Central memory CD4-positive, alpha-beta T cell (primary cell): ENCODE measurements around the gene GABARAPL2.
"Not testable (repeated sequence)": the region's sequence is repeated elsewhere in the genome, so short reads cannot be mapped to it uniquely, and the experiment has no call there.

Source experiments
- DNase-seq: peaks from one replicate; pipeline ENCODE4 v3.0.0; 2022

GABARAPL2 gene

DNA sequence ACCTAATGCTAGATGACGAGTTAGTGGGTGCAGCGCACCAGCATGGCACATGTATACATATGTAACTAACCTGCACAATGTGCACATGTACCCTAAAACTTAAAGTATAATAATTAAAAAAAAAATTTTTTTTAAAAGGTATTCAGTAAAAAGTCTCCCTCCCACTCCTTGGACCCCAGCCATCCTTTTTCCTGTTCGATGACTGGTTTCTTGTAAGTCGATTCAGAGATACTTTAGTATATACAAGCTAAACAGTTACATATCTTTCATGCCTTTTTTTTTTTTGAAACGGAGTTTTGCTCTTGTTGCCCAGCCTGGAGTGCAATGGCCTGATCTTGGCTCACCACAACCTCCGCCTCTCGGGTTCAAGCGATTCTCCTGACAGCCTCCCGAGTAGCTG, 25.7 kb downstream of the GABARAPL2 start:
- DNase-seq = not testable (repeated sequence)

DNA sequence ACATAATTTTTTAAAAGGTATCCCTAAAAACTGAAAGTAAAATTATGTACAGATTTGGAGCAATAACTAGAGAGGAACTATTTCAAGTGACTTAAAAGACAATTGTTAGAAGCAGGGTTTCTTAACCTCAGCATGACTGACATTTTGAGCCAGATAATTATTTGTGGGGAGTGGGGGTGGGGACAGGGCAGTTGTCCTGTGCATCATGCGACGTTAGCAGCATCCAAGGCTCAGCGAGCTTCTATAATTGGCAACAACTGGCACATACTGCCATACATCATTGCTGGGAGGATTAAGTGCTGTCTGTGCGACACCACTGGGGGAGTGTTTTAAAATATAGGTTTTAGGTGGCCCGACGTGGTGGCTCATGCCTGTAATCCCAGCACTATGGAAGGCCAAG, 27.1 kb downstream of the GABARAPL2 start:
- no peak for DNase-seq

DNA sequence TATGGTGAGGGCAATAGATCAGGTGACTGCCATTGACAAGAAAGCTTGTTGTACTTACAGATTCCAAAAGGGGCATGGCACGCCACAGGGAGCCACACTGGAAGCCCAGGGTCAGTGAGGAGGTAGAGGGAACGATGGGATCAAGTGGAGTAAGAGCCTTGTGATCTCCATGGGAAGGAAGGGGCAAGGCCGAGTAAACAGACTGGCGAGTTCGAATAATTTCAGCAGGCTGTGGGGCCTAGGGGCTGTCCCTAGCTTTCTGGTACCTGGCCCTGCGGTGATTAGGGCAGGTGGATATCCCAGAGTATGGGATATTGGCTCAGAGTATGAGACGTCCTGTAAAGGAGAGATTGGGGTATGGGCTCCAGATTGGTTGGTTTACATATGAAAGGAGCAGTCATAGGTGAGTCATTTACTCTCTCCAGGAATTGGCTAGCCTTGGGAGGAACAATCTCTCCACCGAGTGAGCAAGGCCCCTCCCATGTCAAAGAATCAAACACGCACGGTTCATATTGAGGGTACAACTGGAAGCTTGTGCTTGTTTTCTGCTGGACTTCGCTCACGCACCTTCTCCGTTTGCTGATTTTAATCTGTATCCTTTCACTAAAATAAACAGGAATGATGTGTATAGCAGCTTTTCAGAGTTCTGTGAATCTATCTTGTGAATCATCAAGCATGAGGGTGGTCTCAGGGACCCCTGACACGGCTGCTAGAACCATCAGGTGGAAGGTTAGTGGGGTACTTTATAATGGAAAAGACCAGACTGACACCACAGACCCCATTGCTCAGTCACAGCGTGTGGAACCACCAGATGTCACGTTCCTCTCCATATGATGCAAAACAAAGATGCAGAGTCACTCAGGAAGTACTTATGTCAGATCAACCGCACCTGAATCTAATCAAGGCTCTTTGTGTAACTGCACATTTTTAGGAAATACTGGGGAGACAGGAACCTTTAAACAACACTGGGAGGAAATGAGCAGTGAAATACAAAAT, 27.9 kb downstream of the GABARAPL2 start:
- DNase-seq = no peak

DNA sequence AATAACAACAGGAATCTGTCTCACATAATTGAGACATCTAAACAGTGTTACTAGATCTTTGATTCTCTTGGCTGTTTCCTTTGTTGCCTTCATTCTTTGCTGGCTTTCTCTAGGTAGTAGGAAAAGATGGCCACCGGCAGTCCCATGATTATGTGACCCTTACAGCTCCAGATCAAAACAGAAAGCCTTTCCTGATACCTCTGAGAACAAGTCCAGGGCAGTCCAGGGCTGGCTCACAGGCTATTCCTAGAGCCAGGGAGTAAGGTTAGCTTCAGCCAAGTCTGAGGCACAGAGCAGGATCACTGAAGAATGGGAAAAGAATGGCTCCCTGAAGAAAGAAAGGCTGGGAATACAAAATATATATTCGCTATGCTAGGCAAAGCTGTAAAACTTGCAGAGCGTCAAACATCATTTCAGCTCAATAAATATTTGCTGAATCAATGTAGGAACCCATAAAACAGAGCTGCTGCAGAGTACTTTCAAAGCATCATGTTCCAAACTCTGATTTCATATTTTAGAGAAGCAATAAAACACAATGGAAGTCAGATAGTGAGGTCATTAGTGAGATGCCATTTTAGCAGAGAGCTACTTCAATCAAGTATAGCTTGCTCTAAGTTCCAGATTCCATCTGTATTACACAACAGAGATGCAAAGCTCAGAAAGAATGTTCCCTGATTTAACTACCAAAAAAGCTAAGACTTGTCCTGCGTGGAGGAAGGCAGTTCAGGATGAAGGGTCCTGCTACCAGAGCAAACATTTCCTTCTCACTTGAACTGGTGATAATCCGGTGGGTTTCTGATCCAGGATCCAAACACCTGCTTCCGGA, 33.5 kb downstream of the GABARAPL2 start:
- DNase-seq = no peak

DNA sequence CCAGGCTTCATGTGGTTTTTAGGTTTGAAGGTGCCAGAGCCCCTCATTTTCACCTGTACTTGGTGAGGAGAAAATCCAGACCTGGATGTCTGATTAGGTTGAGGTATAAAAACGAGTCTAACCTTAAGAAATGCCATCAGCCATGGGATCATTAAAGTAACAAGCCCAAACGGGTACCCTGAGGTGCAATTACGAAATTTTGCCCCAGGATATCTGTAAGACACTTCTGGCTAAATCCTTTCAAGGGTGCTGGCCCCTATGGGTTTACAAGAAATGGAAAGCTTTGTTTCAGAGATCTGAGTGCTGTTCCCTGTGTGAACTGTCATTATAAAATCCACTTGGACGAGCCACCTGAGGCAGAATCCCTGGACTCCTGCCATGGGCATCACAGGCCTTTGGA, 37.1 kb downstream of the GABARAPL2 start:
- DNase-seq = no peak

DNA sequence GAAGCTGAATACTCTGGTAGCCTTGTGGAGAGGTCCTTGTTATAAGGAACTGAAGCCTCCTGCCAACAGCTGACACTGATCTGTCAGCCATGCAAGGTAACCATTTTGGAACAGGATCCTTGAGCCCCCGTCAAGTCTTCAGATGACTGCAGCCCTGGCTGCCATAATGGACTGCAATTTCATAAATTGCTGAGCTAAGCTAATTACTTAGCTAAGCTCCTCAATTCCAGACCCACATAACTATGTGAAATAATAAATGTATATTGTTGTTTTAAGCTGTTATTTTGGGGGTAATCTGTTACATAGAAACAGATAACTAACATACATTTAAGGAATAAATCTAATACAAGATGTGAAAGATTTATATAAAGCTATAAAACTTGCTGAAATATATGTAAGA, 40.3 kb downstream of the GABARAPL2 start:
- no peak for DNase-seq

DNA sequence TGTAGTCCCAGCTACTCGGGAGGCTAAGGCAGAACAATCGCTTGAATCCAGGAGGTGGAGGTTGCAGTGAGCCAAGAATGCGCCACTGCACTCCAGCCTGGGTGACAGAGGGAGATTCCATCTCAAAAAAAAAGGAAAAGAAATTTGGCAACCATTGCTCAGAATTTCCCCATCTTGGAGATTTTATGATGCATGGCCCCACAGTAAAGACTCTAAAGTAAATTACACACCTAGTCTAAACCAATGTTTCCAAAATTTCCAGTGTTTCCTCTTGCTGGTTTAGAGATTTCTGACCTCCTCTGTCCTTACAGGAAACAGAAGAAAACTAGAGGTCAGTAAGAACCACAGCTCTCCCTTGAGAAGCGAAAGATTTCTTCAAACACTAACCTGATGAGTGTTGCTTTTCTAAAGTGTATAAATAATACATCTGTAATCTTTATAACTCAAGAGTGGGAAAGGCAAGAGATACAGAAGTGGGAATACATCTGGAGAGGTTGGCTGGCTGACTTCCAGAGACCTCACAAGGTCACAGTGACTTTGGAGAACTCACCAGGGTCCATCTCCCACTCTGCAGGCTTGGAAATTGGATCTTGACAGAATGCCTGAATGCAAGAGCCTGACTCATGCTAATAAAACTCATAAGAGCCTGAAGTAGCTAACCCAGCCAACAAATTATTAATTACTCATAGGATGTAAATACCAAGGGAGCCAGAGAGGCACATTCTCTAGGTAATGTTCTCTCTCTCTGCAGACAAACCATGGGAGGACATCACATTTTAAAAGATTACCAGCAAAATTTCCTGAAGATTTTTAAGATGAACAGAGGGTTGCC, 48.1 kb downstream of the GABARAPL2 start:
- no peak for DNase-seq

DNA sequence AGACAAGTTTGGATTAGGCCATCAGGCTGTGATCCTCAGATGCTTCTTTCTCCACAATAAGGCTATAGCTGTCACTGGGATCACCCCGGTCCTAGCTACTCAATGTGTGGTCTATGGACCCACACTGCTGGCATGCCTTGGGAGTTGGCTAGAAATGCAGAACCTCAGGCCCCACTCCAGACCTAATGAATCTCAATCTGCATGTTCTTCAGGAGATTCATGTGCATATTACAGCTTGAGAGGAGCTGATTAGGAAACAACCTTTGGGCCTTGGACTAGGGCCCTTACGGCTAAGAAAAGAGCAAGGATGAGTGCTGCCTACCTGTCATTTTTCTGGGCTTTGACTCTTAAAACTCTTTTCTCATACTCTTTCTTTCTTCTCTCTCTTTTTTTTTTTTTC, 49.4 kb downstream of the GABARAPL2 start:
- DNase-seq = no peak

DNA sequence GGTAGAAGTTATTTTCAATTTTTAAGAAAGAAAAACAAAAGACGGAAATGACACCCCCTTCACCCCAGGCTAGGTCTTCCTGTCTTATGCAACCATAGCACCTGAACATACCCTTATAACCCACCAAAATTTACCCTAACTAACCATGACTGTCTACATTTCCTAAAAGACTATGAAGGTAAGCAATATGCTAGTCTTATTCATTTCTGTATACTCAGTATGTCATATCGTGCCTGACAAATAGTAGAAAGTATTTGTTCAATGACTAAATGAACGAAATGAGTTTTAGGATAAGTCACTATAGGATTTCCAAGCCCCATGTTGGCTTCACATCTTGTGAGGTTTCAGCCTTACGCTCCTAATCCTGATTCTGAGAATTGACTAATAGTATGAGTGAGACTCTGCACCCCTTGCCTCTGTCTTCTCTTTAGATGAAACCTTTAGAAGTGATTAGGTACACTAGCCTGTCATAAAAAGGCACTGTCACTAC, 50.4 kb downstream of the GABARAPL2 start:
- DNase-seq = peak; percentile 22

DNA sequence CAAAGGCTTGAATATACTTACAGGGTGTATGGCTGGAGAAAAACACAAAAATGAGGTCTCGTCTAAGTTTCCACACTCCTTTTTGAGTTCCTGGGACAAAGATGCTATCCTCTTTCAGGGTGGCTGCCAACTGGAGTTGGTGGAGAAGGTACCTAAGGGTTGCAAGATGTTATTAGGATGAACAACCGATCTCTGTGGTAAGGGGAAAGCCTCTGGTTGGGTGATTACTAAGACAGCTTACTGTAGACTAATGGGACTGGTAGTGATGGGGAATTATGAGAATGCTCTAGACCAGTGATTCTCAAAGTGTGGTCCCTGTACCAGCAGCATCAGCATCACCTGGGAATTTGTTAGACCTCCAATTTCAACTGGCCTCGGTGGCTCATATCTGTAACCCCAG, 50.9 kb downstream of the GABARAPL2 start:
- no peak for DNase-seq

DNA sequence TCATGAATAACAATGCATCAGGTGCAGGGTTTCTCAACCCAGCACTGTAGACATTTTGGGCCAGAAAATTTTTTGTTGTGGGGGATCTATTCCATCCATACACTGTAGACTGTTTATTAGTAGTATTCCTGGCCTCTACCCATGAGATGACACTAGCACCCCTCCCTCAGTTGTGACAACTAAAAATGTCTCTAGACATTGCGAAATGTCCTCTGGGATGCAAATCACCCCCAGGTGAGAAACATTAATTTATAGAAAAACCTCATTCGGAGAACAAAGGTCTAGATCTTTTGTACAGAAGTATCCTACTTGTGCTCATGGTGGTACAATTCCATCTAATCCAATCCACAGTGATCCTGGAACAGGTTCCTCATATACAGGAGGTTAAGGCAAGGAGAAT, 52.6 kb downstream of the GABARAPL2 start:
- no peak for DNase-seq

DNA sequence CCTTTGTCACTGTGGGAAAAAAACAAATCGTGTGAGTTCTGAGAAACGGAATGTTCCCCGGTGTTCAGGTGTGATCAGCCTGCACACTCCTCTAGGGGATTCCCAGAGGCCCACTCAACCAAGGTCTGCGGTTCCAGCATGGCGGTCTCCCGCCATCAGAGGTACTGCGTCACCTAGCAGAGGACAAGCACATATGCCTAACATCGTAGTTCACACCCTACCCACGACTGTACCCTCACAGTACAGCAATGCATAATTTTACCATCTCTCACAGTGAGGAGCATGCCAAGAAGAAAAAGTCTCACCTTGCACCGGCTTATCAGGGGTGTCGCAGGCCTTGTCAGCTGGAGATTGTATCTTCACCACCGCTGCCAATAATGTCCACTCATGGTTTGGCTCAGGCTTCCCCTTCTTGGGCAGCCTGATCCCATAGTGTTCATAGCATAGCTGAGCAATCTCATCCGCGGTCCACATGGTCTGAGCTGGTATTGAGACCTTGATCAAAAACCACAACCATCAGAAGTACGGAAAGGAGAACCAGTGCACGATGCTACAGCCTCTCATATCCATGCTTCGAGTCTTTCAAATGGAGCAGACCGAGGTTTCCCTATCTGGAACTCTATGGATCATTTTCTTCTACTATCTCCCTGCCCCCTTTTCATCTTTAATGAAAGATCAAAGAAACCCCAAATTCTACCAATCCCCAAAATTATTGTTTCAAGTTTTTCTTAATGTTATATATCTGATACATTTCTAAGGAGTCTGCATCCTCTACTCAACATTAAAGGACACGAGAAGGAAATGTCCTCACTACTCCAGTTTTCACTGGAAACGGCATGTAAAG, 54.4 kb downstream of the GABARAPL2 start:
- peak; percentile 65 for DNase-seq

DNA sequence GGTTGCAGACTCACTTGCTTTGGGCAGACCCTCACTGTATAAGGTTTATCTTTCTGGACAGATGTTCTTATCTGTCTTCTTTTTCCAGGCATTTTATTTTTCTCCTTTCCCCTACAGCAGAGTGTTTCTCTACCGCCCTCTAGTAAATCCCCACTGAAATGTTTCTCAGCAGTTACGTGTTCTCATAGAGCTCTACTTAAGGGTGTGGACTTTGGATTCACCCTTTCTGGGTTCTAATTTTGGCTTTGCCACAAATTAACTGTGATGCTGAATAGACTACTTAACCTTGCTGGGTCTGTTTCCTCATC, 54.9 kb downstream of the GABARAPL2 start:
- no peak for DNase-seq

DNA sequence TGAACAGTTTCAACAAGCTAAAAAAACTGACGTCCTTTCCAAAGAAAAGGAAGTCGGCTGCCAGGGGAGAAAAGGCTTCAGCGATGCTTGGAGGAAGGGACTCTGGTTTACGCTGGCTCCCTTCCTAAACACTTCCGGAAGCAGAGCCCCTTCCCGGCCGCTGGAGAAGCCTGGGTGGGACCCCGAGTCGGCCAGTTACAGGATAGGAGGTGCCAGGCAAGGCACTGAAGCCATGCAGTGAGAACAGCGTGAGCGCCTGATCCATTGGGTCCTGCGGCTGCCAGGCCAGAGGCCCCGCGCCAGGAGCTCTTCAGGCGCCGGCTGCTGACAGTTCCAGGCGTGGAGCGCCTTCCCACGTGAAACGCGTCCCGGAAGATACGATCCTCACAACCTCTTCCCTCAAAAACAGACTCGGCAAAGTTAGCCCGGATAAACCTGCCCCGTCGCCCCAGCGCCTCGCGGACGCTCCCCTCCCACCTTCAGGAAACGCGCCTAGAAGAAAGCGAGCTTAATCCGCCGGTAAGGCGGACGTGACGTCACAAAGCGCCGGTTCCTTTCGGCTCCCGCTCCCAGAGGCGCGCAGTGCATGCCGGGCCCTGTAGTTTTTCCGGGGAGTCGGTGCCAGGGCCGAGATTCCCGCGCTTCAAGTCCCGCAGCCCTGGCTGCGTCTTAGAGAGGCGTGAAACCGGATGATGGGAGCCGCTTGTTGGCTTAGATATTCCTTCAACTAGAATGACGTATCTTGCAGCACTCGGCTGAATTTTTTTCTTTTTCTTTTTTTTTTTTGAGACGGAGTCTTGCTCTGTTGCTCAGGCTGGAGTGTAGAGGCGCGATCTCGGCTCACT, 56.8 kb downstream of the GABARAPL2 start, which contains the start of gene ADAT1:
Gene ADAT1, minus strand, starts transcription at position 521 of the 845 bp plus-strand sequence. CDS start 2,482 bp downstream, outside the sequence.
- DNase-seq = peak; percentile 98

DNA sequence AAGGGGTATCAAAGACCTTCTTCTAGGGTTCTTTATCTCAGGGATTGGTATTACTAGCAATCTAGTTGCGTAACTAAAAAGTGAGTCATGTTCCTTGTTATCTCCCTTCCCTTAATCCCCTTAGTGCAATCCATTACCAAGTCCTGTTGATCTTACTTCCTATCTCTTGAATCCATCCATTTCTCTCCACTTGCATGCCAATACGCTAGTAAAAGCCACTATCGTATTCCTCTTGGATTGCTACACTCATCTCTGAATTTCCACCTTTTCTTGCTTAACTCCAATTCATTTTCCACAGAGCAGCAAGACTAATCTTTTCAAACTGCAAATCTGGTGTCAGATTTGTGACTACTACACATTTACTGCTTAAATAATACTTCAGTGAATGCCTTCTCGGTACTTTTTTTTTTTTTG, 58.7 kb downstream of the GABARAPL2 start:
- no peak for DNase-seq

DNA sequence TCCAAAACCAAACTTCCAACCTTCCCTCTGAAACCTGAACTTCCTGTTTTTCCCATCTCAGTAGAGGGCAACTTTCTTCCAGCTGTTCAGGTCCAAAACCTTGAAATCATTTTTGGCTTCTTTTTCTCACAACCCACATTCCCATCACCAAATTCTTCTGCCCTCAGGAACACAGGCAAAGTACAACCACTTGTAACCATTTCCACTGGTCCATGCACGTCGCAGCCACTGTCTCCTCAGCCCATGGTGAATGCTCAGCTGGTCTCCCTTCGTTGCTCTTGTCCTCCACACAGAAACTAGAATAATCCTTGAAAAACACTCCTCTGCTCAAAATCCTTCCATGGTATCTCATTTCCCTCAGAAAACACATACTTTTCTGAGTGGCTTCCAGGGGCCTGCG, 60.6 kb downstream of the GABARAPL2 start:
- no peak for DNase-seq
